Gastroesophageal sphincter (tissue), 3 donors: ENCODE measurements around the gene KRT34.

ENCODE experiments used
- EP300 ChIP-seq: sonication (generic); formaldehyde crosslinking; IDR thresholded peaks from one replicate; pipeline ENCODE4 v1.6.1; 2017; ENCODE audit warnings: antibody characterized with exemption, mild to moderate bottlenecking
- POLR2A ChIP-seq, 2 donors: fragments of 450-650 bp; IDR thresholded peaks; one replicate each; pipeline ENCODE4 v1.6.1; 2017; ENCODE audit warnings: antibody characterized with exemption in 2 of 2, mild to moderate bottlenecking in 2 of 2, moderate library complexity in 1 of 2
- POLR2AphosphoS5 ChIP-seq: sonication (generic); formaldehyde crosslinking; IDR thresholded peaks from one replicate; pipeline ENCODE4 v1.6.1; 2017; ENCODE audit warnings: antibody characterized with exemption
- TF ChIP-seq, protein P1 (sequence below), 4 experiments: fragments of 200-600 bp in 2 of 4; fragments of 450-650 bp in 2 of 4; sonication (generic) in 1 of 4; IDR thresholded peaks; one replicate each; pipeline ENCODE4 v1.5.1; 2017 to 2019; ENCODE audit warnings: antibody characterized with exemption in 4 of 4, mild to moderate bottlenecking in 2 of 4, moderate library complexity in 2 of 4

DNA sequence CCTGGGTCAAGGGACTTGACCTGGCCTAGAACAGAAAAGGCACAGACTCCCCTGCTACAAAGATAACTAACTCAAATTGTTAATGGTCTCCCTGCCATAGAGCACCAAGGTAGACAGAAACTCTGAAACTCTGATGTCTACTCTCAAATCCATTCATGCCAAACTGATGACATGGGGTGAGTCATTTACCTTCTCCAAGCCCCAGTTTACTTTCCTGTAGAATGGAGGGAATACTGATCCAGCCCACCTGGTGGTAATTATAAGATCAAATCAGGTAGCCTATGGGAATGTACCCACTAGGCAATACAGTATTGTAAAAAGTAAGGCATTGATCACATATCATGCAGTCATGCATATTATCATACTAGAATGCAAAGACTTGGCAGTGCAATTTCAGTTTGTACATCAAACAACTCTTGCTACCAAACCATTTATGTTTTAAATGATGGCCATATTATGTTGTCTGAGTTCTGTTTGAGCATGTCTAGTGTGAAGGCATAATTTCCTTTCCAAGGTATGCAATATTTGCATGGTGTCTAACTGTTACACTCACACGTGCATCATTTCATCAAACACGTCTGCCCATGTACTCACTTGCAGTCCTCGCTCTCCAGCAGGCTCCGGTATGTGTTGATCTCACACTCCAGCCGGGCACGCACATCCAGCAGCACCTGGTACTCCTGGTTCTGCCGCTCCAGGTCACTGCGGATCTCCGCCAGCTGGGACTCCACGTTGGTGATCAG, 12.3 kb upstream of the KRT34 start:
- TF ChIP-seq POLR2A (IDR thresholded peaks at IDR 0.05) (no peak), POLR2AphosphoS5 (no peak), EP300 (no peak)
- TF ChIP-seq, protein P1, sequence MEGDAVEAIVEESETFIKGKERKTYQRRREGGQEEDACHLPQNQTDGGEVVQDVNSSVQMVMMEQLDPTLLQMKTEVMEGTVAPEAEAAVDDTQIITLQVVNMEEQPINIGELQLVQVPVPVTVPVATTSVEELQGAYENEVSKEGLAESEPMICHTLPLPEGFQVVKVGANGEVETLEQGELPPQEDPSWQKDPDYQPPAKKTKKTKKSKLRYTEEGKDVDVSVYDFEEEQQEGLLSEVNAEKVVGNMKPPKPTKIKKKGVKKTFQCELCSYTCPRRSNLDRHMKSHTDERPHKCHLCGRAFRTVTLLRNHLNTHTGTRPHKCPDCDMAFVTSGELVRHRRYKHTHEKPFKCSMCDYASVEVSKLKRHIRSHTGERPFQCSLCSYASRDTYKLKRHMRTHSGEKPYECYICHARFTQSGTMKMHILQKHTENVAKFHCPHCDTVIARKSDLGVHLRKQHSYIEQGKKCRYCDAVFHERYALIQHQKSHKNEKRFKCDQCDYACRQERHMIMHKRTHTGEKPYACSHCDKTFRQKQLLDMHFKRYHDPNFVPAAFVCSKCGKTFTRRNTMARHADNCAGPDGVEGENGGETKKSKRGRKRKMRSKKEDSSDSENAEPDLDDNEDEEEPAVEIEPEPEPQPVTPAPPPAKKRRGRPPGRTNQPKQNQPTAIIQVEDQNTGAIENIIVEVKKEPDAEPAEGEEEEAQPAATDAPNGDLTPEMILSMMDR (IDR thresholded peaks at IDR 0.05) = no peak
